Neural progenitor cell (in vitro differentiated cells): ENCODE results near the gene UGT1A4. TPM values are rescaled to one million over a fixed set of nuclear protein-coding genes. Genes with fewer than 3 reads are reported as not detected.

Source experiments
- DNase-seq: peaks from one replicate; pipeline ENCODE4 v3.0.0-alpha.2; 2016; ENCODE audit warnings: low spot score
- H2AFZ ChIP-seq: fragments of 200-600 bp; sonication (generic); replicated peaks from 2 replicates; pipeline ENCODE4 v1.6.1; 2016; ENCODE audit warnings: antibody characterized with exemption
- H3F3A ChIP-seq: fragments of 200-600 bp; sonication (generic); 2 replicates; pipeline ENCODE4 v1.6.1; 2016; ENCODE audit warnings: antibody characterized with exemption, low read depth
- H3K27ac ChIP-seq: fragments of 200-600 bp; sonication (generic); 2 replicates; pipeline ENCODE4 v1.5.1; 2016; ENCODE audit warnings: mild to moderate bottlenecking
- H3K27me3 ChIP-seq: fragments of 200-600 bp; sonication (generic); 2 replicates; pipeline ENCODE4 v1.6.1; 2016; ENCODE audit warnings: mild to moderate bottlenecking, moderate library complexity
- H3K36me3 ChIP-seq: fragments of 200-600 bp; sonication (generic); 2 replicates; pipeline ENCODE4 v1.5.1; 2016
- H3K4me1 ChIP-seq: fragments of 200-600 bp; sonication (generic); 2 replicates; pipeline ENCODE4 v1.6.1; 2016; ENCODE audit warnings: mixed run types
- H3K4me2 ChIP-seq: fragments of 200-600 bp; sonication (generic); 2 replicates; pipeline ENCODE4 v1.6.1; 2016
- H3K4me3 ChIP-seq: fragments of 200-600 bp; sonication (generic); 2 replicates; pipeline ENCODE4 v1.5.1; 2016
- H3K79me2 ChIP-seq: fragments of 200-600 bp; sonication (generic); 2 replicates; pipeline ENCODE4 v1.6.1; 2016; ENCODE audit warnings: low read depth
- H3K9ac ChIP-seq: fragments of 200-600 bp; sonication (generic); 2 replicates; pipeline ENCODE4 v1.6.1; 2016
- H3K9me3 ChIP-seq: fragments of 200-600 bp; sonication (generic); 2 replicates; pipeline ENCODE4 v1.5.1; 2016; ENCODE audit warnings: low read depth
- H4K20me1 ChIP-seq: fragments of 200-600 bp; sonication (generic); 2 replicates; pipeline ENCODE4 v1.6.1; 2016; ENCODE audit warnings: low read depth
- H3K27ac Mint-ChIP-seq: 3 replicates; pipeline ENCODE4 v1.8.0; 2021; ENCODE audit warnings: mixed read lengths
- H3K27me3 Mint-ChIP-seq: 2 replicates; pipeline ENCODE4 v1.8.0; 2022; ENCODE audit warnings: low read depth, mild to moderate bottlenecking, inconsistent platforms, moderate library complexity, mixed read lengths; ENCODE audit not compliant: insufficient read depth
- H3K36me3 Mint-ChIP-seq: 3 replicates; pipeline ENCODE4 v1.8.0; 2021; ENCODE audit warnings: mixed read lengths
- H3K4me1 Mint-ChIP-seq: 3 replicates; pipeline ENCODE4 v1.8.0; 2021; ENCODE audit warnings: mixed read lengths
- H3K4me3 Mint-ChIP-seq: 3 replicates; pipeline ENCODE4 v1.8.0; 2021; ENCODE audit warnings: mild to moderate bottlenecking, moderate library complexity, mixed read lengths
- H3K9me3 Mint-ChIP-seq: 3 replicates; pipeline ENCODE4 v1.8.0; 2020; ENCODE audit warnings: mixed read lengths
- CTCF ChIP-seq: fragments of 200-600 bp; sonication (generic); IDR thresholded peaks from 2 replicates; pipeline ENCODE4 v1.5.1; 2017; ENCODE audit warnings: antibody characterized with exemption, mild to moderate bottlenecking
- EZH2 ChIP-seq: fragments of 200-600 bp; sonication (generic); IDR thresholded peaks from 2 replicates; pipeline ENCODE4 v1.6.1; 2017; ENCODE audit warnings: antibody characterized with exemption, mild to moderate bottlenecking, moderate library complexity
- EZH2phosphoT487 ChIP-seq: fragments of 200-600 bp; sonication (generic); IDR thresholded peaks from 2 replicates; pipeline ENCODE4 v1.6.1; 2017; ENCODE audit warnings: antibody characterized with exemption
- total RNA-seq: library from RNA; depleted of rRNA; stranded (reverse); fragments of >200 nt; gene quantifications from 2 replicates; pipeline ENCODE4 v1.2.3, GENCODE V29; 2015; ENCODE audit warnings: low replicate concordance

UGT1A4 gene
- total RNA-seq, 1 donor from 2014 or later, result not detected

- H3K9ac ChIP-seq, result no peak overlapping the region
- H3K9me3 ChIP-seq, result no peaks in the 10 kb centered on the region
- H3K27me3 ChIP-seq, result no peaks in the 10 kb centered on the region
- H3F3A ChIP-seq, result no peaks in the 10 kb centered on the region
- no peak overlapping the region for H3K27ac ChIP-seq
- H3K27ac Mint-ChIP-seq, result no peak overlapping the region
- H3K36me3 Mint-ChIP-seq, result no peaks in the 10 kb centered on the region
- no peak for TF ChIP-seq CTCF
- no peak for TF ChIP-seq EZH2phosphoT487
- no peak for TF ChIP-seq EZH2
- no peak overlapping the region for H3K4me3 Mint-ChIP-seq
- H3K27me3 Mint-ChIP-seq, result peaks cover 4% of the 10 kb centered on the region
- H3K36me3 ChIP-seq, result no peaks in the 10 kb centered on the region
- DNase-seq, result no peak
- H3K4me1 Mint-ChIP-seq, result no peaks in the 10 kb centered on the region
- no peaks in the 10 kb centered on the region for H4K20me1 ChIP-seq
- peaks cover 16% of the 10 kb centered on the region for H3K9me3 Mint-ChIP-seq
- no peak overlapping the region for H3K4me3 ChIP-seq
- no peaks in the 10 kb centered on the region for H3K79me2 ChIP-seq
- H3K4me1 ChIP-seq, result no peaks in the 10 kb centered on the region
- no peak overlapping the region for H2AFZ ChIP-seq
- no peak overlapping the region for H3K4me2 ChIP-seq
These were observed 84.9 kb downstream of the UGT1A4 start for GRCh38 chr2:233803292-233803911.

GRCh38 chr2:233803994-233804393 is 85.5 kb downstream of the UGT1A4 start:
- H3K4me3 Mint-ChIP-seq, result no peak overlapping the region
- Histone ChIP-seq H4K20me1 (no peaks in the 10 kb centered on the region), H3K9ac (no peak overlapping the region), H3K4me3 (no peak overlapping the region), H3K4me1 (no peaks in the 10 kb centered on the region), H2AFZ (no peak overlapping the region), H3K27ac (no peak overlapping the region), H3K36me3 (no peaks in the 10 kb centered on the region), H3K27me3 (no peaks in the 10 kb centered on the region), H3K9me3 (no peaks in the 10 kb centered on the region), H3F3A (no peaks in the 10 kb centered on the region), H3K79me2 (no peaks in the 10 kb centered on the region), H3K4me2 (no peak overlapping the region)
- H3K27me3 Mint-ChIP-seq, result peaks cover 4% of the 10 kb centered on the region
- no peak overlapping the region for H3K27ac Mint-ChIP-seq
- DNase-seq, result no peak
- no peaks in the 10 kb centered on the region for H3K4me1 Mint-ChIP-seq
- TF ChIP-seq CTCF, result no peak
- no peak for TF ChIP-seq EZH2phosphoT487
- no peak for TF ChIP-seq EZH2
- peaks cover 16% of the 10 kb centered on the region for H3K9me3 Mint-ChIP-seq
- H3K36me3 Mint-ChIP-seq, result no peaks in the 10 kb centered on the region

- H3K27ac ChIP-seq, result no peak overlapping the region
- H4K20me1 ChIP-seq, result no peaks in the 10 kb centered on the region
- H3K36me3 Mint-ChIP-seq, result no peaks in the 10 kb centered on the region
- no peak overlapping the region for H3K4me3 ChIP-seq
- H3F3A ChIP-seq, result no peaks in the 10 kb centered on the region
- H3K27me3 ChIP-seq, result no peaks in the 10 kb centered on the region
- no peak overlapping the region for H2AFZ ChIP-seq
- no peak for DNase-seq
- H3K27me3 Mint-ChIP-seq, result peaks cover 2% of the 10 kb centered on the region
- no peaks in the 10 kb centered on the region for H3K9me3 ChIP-seq
- H3K79me2 ChIP-seq, result no peaks in the 10 kb centered on the region
- no peaks in the 10 kb centered on the region for H3K4me1 ChIP-seq
- H3K27ac Mint-ChIP-seq, result no peak overlapping the region
- H3K9me3 Mint-ChIP-seq, result peaks cover 8% of the 10 kb centered on the region
- H3K36me3 ChIP-seq, result no peaks in the 10 kb centered on the region
- no peak overlapping the region for H3K4me2 ChIP-seq
- H3K4me3 Mint-ChIP-seq, result no peak overlapping the region
- TF ChIP-seq CTCF (no peak), EZH2phosphoT487 (no peak), EZH2 (no peak)
- H3K9ac ChIP-seq, result no peak overlapping the region
- H3K4me1 Mint-ChIP-seq, result no peaks in the 10 kb centered on the region
These were observed 88.8 kb downstream of the UGT1A4 start for GRCh38 chr2:233807215-233807865.
